ENCODE results near the gene GRIK3.

- no peak for TF ChIP-seq POLR2A (IDR thresholded peaks at IDR 0.05)
- TF ChIP-seq POLR2AphosphoS5 (IDR thresholded peaks at IDR 0.05), result no peak
- TF ChIP-seq, protein P1, sequence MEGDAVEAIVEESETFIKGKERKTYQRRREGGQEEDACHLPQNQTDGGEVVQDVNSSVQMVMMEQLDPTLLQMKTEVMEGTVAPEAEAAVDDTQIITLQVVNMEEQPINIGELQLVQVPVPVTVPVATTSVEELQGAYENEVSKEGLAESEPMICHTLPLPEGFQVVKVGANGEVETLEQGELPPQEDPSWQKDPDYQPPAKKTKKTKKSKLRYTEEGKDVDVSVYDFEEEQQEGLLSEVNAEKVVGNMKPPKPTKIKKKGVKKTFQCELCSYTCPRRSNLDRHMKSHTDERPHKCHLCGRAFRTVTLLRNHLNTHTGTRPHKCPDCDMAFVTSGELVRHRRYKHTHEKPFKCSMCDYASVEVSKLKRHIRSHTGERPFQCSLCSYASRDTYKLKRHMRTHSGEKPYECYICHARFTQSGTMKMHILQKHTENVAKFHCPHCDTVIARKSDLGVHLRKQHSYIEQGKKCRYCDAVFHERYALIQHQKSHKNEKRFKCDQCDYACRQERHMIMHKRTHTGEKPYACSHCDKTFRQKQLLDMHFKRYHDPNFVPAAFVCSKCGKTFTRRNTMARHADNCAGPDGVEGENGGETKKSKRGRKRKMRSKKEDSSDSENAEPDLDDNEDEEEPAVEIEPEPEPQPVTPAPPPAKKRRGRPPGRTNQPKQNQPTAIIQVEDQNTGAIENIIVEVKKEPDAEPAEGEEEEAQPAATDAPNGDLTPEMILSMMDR (IDR thresholded peaks at IDR 0.05), result no peak
Measured at GRCh38 chr1:36884029-36884701, 150.2 kb downstream of the GRIK3 start.
